WERI-Rb-1 (cell line): ENCODE results near the gene RFESD.

Source experiments
- DNase-seq: peaks from one replicate; pipeline ENCODE4 v3.0.0-alpha.2; 2020
- H3K27ac ChIP-seq: fragments of 250-450 bp; sonication (Bioruptor Pico); 2 replicates; pipeline ENCODE4 v1.5.1; 2020; ENCODE audit warnings: mild to moderate bottlenecking, moderate library complexity
- H3K27me3 ChIP-seq: fragments of 250-450 bp; sonication (Bioruptor Pico); 2 replicates; pipeline ENCODE4 v1.5.1; 2021; ENCODE audit warnings: mild to moderate bottlenecking, low read depth, moderate library complexity; ENCODE audit not compliant: insufficient read depth, severe bottlenecking
- H3K36me3 ChIP-seq: fragments of 250-450 bp; sonication (Bioruptor Pico); 2 replicates; pipeline ENCODE4 v1.5.1; 2020; ENCODE audit warnings: mild to moderate bottlenecking, moderate library complexity
- H3K4me3 ChIP-seq: 2 replicates; pipeline ENCODE4 v1.5.1; 2011; ENCODE audit warnings: low read depth, mild to moderate bottlenecking, control low read depth, low read length
- H3K9me3 ChIP-seq: fragments of 250-450 bp; sonication (Bioruptor Pico); 2 replicates; pipeline ENCODE4 v1.5.1; 2021; ENCODE audit warnings: mild to moderate bottlenecking, moderate library complexity; ENCODE audit not compliant: severe bottlenecking
- TF ChIP-seq, protein P1 (sequence below): IDR thresholded peaks from 2 replicates; pipeline ENCODE4 v1.5.1; 2011; ENCODE audit warnings: low read depth, mild to moderate bottlenecking, control low read depth, inconsistent platforms, low read length

RFESD gene

DNA sequence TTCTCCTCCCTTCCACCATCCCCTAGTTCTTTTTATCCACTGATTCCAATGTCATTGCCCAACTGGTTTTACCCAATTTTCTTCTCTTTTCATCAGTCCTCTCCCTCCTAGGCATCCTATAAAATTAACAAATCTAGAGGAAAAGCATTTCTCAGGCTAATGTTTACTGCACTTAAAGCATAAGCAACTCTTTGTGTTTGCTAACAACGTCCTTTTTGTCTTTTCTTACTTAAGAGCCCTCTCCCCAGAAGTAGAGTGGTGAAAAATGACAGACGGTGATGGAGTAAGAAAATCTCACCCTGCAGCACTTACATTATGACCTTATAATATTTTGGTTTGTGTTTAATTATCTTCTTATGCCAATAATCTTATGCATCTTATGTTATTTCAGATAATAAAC is 37.8 kb downstream of the RFESD start:
- no peak for DNase-seq
- H3K36me3 ChIP-seq, result no peaks in the 10 kb centered on the region
- no peaks in the 10 kb centered on the region for H3K27me3 ChIP-seq
- no peaks in the 10 kb centered on the region for H3K9me3 ChIP-seq
- H3K4me3 ChIP-seq, result no peak overlapping the region
- TF ChIP-seq, protein P1, sequence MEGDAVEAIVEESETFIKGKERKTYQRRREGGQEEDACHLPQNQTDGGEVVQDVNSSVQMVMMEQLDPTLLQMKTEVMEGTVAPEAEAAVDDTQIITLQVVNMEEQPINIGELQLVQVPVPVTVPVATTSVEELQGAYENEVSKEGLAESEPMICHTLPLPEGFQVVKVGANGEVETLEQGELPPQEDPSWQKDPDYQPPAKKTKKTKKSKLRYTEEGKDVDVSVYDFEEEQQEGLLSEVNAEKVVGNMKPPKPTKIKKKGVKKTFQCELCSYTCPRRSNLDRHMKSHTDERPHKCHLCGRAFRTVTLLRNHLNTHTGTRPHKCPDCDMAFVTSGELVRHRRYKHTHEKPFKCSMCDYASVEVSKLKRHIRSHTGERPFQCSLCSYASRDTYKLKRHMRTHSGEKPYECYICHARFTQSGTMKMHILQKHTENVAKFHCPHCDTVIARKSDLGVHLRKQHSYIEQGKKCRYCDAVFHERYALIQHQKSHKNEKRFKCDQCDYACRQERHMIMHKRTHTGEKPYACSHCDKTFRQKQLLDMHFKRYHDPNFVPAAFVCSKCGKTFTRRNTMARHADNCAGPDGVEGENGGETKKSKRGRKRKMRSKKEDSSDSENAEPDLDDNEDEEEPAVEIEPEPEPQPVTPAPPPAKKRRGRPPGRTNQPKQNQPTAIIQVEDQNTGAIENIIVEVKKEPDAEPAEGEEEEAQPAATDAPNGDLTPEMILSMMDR, result no peak
- H3K27ac ChIP-seq, result no peak overlapping the region

DNA sequence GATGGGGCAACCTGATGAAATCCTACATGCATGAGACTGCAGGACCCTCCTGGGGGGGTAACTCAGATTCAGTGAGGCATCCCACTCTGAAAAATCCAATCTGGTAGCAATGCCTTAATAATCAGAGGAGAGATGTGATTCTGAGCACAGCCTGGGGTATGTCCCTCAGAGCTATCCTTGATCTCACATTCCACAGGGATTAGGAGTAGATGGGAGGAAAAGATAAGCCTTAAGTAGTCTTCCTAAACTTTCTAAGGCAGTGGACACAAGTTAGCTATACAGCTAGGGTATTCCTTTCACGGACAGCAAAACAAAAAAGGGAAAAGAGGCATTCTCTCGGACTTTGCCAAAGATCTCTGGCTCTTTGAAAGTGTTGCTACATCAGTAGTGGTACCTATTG is 40.1 kb downstream of the RFESD start:
- H3K9me3 ChIP-seq, result no peaks in the 10 kb centered on the region
- H3K4me3 ChIP-seq, result no peak overlapping the region
- no peak overlapping the region for H3K27ac ChIP-seq
- no peaks in the 10 kb centered on the region for H3K36me3 ChIP-seq
- no peaks in the 10 kb centered on the region for H3K27me3 ChIP-seq
- DNase-seq, result no peak
- TF ChIP-seq, protein P1, result no peak

DNA sequence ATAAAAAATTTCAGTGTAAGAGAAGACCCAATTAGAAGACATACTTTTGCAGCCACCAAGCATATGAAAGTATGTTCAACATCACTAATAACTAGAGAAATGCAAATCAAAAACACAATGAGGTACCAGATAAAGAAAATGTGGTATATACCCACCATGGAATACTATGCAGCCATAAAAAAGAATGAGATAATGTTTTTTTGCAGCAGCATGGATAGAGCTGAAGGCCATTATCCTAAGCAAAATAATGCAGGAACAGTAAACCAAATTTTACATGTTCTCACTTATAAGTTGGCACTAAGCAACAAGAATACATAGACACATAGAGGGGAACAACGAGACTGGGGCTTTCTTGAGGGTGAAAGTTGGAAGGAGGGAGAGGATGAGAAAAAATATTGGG is 43.1 kb downstream of the RFESD start:
- TF ChIP-seq, protein P1, result no peak
- H3K4me3 ChIP-seq, result no peak overlapping the region
- no peak overlapping the region for H3K27ac ChIP-seq
- no peaks in the 10 kb centered on the region for H3K9me3 ChIP-seq
- H3K27me3 ChIP-seq, result no peaks in the 10 kb centered on the region
- no peaks in the 10 kb centered on the region for H3K36me3 ChIP-seq
- DNase-seq, result no peak

DNA sequence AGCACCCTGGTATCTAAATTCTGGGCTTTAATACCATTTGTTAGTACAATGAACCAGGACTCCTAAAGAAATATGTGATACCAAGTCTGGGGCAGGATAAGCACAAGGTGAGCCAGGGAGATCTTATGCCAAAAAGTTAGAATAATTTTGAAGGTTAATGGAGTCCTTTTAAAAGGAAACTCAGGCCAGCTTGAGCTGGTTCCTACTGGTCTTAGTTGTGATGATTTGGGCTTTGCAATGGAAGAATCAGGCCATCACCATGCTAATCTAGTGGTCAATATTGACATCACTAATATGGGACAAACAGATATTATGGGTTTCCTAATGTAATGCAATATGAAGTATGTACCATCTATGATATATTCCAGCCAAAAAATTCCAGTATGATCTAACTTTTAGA is 43.8 kb downstream of the RFESD start:
- no peaks in the 10 kb centered on the region for H3K9me3 ChIP-seq
- H3K27ac ChIP-seq, result no peak overlapping the region
- TF ChIP-seq, protein P1, result no peak
- no peak for DNase-seq
- no peaks in the 10 kb centered on the region for H3K36me3 ChIP-seq
- no peak overlapping the region for H3K4me3 ChIP-seq
- no peaks in the 10 kb centered on the region for H3K27me3 ChIP-seq

DNA sequence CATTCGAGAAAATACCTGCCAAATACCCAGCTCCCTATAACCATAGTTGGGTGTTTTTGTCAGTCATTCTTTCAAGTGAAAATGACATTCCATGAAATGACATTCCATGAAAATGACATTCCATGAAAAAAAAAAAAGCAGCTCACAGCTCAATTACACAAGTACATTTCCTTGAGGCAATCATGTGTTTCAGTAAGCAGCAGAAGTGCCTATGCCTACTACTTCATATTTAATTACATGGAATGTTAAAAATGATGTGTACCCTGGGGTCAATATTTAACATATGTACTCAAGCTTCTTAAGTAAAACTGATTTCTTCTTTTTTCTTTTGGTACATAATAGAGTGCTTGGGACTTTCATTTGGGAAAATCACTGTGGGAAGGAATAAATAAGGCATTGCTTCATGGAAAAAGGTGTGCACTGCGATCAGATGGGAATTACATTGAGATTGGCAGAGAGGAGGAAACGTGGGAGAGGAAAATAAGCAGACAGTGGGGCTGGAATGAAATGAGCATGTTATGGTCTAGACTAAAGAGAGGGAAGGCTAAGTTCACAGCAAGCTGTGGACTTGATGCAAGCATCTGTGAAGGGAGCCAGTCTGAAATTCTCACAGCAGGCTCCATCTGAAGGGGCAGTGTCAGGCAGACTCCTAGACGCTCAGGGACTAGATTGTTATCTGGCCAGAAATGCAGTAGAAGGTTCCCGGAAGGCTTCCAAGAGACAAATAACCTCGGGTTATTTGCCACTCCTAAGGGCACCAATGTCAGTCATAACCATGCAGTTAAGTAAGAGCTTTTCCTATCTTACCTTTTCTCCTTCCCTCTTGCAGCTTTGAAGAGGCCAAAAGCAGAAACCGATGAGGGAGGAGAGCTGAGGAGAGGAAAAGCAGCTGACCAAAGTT is 51.5 kb downstream of the RFESD start:
- Histone ChIP-seq H3K9me3 (no peaks in the 10 kb centered on the region), H3K27ac (no peak overlapping the region), H3K27me3 (no peaks in the 10 kb centered on the region), H3K4me3 (no peak overlapping the region), H3K36me3 (no peaks in the 10 kb centered on the region)
- no peak for DNase-seq
- TF ChIP-seq, protein P1, result no peak

DNA sequence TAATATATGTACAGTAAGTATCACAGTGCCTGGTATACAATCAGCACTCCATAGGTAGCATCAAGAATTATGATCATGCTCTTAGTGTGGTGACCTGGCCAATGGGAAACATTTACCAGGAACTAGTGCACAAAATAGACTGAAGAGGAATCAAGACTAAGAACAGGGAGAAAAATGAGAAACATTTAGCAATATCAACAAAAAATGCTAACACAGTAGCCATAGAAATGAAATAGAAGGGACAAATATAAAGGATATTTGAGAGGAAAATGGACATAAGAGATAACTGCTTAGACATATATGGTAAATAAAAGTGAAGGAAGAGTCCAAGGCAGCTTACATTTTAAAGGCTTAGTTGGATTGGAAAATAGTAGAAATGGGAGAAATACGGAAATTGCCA is 52.8 kb downstream of the RFESD start:
- H3K4me3 ChIP-seq, result no peak overlapping the region
- no peak overlapping the region for H3K27ac ChIP-seq
- H3K9me3 ChIP-seq, result no peaks in the 10 kb centered on the region
- no peaks in the 10 kb centered on the region for H3K36me3 ChIP-seq
- no peaks in the 10 kb centered on the region for H3K27me3 ChIP-seq
- TF ChIP-seq, protein P1, result no peak
- DNase-seq, result no peak
